Fibroblast of mammary gland (primary cell): ENCODE measurements around the gene MAP2K1.
"Not testable (repeated sequence)": the region's sequence is repeated elsewhere in the genome, so short reads cannot be mapped to it uniquely, and the experiment has no call there.

ENCODE experiments used
- DNase-seq: peaks from one replicate; pipeline ENCODE4 v3.0.0-alpha.2; 2010; ENCODE audit warnings: low read depth
- H3K4me3 ChIP-seq: 2 replicates; pipeline ENCODE4 v1.5.1; 2011; ENCODE audit warnings: low read depth, mild to moderate bottlenecking, low read length, moderate library complexity; ENCODE audit not compliant: control insufficient read depth
- CTCF ChIP-seq: conservative IDR thresholded peaks from 2 replicates; pipeline ENCODE4 v1.5.1; 2011; ENCODE audit warnings: low read depth, low read length, inconsistent platforms; ENCODE audit not compliant: control insufficient read depth, insufficient read depth

MAP2K1 gene

GRCh38 chr15:66388043-66388363, 1.3 kb downstream of the MAP2K1 start:
- no peak for DNase-seq
- peak overlapping the region; percentile 82 for H3K4me3 ChIP-seq
- TF ChIP-seq CTCF, result no peak

GRCh38 chr15:66388576-66388975, 1.9 kb downstream of the MAP2K1 start:
- H3K4me3 ChIP-seq, result peak overlapping the region; percentile 82
- DNase-seq, result no peak
- TF ChIP-seq CTCF, result no peak

- TF ChIP-seq CTCF, result no peak
- no peak for DNase-seq
- no peak overlapping the region for H3K4me3 ChIP-seq
These were observed 2.6 kb downstream of the MAP2K1 start for GRCh38 chr15:66389098-66389858.

- no peak for TF ChIP-seq CTCF
- no peak overlapping the region for H3K4me3 ChIP-seq
- DNase-seq, result peak; percentile 44
These were observed 3.2 kb downstream of the MAP2K1 start for GRCh38 chr15:66389859-66390381.

GRCh38 chr15:66390678-66391077, 4.0 kb downstream of the MAP2K1 start:
- H3K4me3 ChIP-seq, result no peak overlapping the region
- TF ChIP-seq CTCF, result no peak
- DNase-seq, result peak; percentile 53

- not testable (repeated sequence) for DNase-seq, H3K4me3 ChIP-seq
These were observed 6.3 kb downstream of the MAP2K1 start for GRCh38 chr15:66393037-66393436.

- TF ChIP-seq CTCF, result no peak
- H3K4me3 ChIP-seq, result no peak overlapping the region
These were observed 7.8 kb downstream of the MAP2K1 start for GRCh38 chr15:66394472-66394871.

More at GRCh38 chr15:66394472-66394871, 7.8 kb downstream of the MAP2K1 start:
- no peak for DNase-seq
